ENCODE data around the gene RAB40C.
A peak's percentile ranks its signal among the peaks of the same experiment; 100 is the strongest.

Gene RAB40C

DNA sequence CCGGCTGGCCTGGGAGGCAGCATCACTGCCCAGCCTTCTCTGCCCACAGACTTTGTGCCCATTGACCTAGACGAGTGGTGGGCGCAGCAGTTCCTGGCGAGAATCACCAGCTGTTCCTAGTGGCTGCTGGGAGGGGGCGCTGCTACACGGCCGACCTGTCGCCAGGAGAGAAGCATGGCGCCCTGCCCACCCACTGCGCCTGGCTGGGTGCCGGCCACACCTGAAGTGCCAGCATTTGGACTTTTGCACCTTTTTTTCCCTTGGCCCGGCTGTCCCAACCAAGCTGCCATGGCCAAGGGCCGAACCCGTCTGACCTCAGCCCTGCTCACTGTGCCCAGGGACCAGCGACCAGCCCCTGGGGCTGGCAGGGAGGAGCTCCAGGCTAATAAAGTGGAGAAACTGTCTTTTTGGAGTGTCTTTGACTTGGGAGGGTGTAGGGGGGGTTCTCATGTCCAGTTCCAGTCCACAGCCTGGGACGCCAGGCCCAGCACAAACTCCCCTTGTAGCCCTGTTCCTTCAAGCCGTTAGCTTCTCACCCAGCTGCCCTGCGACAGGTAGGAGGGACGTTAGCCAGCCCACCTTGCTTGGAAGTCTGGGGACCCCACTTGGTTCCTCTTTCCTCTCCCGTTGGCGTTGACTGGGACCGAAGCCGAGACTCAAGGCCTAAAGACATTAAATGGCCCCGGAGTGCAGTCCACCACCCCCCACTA, 58.4 kb downstream of the RAB40C start:
- Histone ChIP-seq H3K27me3 (ENCODE audit: insufficient read depth, poor library complexity, severe bottlenecking) (no peaks in the 10 kb centered on the region), H3K9me3 (ENCODE audit: severe bottlenecking) (no peaks in the 10 kb centered on the region), H3K27ac (ENCODE audit: poor library complexity, severe bottlenecking) (peak overlapping the region; percentile 79), H3K4me3 (ENCODE audit: severe bottlenecking) (peak overlapping the region; percentile 70), H3K4me1 (ENCODE audit: insufficient read depth, poor library complexity, severe bottlenecking) (peaks cover 18% of the 10 kb centered on the region), H3K36me3 (ENCODE audit: low read depth) (peaks cover 7% of the 10 kb centered on the region; the same call in 1 of the 2 replicates)
- ATAC-seq (ENCODE audit: low read depth) (peak; percentile 6), DNase-seq (ENCODE audit: low spot score) (no peak)
- TF ChIP-seq, protein P1, sequence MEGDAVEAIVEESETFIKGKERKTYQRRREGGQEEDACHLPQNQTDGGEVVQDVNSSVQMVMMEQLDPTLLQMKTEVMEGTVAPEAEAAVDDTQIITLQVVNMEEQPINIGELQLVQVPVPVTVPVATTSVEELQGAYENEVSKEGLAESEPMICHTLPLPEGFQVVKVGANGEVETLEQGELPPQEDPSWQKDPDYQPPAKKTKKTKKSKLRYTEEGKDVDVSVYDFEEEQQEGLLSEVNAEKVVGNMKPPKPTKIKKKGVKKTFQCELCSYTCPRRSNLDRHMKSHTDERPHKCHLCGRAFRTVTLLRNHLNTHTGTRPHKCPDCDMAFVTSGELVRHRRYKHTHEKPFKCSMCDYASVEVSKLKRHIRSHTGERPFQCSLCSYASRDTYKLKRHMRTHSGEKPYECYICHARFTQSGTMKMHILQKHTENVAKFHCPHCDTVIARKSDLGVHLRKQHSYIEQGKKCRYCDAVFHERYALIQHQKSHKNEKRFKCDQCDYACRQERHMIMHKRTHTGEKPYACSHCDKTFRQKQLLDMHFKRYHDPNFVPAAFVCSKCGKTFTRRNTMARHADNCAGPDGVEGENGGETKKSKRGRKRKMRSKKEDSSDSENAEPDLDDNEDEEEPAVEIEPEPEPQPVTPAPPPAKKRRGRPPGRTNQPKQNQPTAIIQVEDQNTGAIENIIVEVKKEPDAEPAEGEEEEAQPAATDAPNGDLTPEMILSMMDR (IDR thresholded peaks at IDR 0.05; ENCODE audit: poor library complexity, severe bottlenecking) = peak; percentile 77

GRCh38 chr16:648781-649589, 59.1 kb downstream of the RAB40C start, which contains the start of gene WDR90:
Gene WDR90 (plus strand): TSS chr16:649365. CDS start chr16:649417, 52 bp downstream.
- ATAC-seq (ENCODE audit: low read depth) = peak; percentile 69

GRCh38 chr16:649631-650030, 59.8 kb downstream of the RAB40C start:
- Histone ChIP-seq H3K36me3 (ENCODE audit: low read depth) (peaks cover 9% of the 10 kb centered on the region; the same call in 1 of the 2 replicates), H3K4me1 (ENCODE audit: insufficient read depth, poor library complexity, severe bottlenecking) (peaks cover 18% of the 10 kb centered on the region), H3K9me3 (ENCODE audit: severe bottlenecking) (no peaks in the 10 kb centered on the region), H3K27ac (ENCODE audit: poor library complexity, severe bottlenecking) (peak overlapping the region; percentile 79), H3K4me3 (ENCODE audit: severe bottlenecking) (peak overlapping the region; percentile 70), H3K27me3 (ENCODE audit: insufficient read depth, poor library complexity, severe bottlenecking) (no peaks in the 10 kb centered on the region)
- no peak for DNase-seq (ENCODE audit: low spot score)
- TF ChIP-seq, protein P1 (IDR thresholded peaks at IDR 0.05; ENCODE audit: poor library complexity, severe bottlenecking) = no peak
- ATAC-seq (ENCODE audit: low read depth) = no peak

More at GRCh38 chr16:648781-649589, 59.1 kb downstream of the RAB40C start, which contains the start of gene WDR90:
- Histone ChIP-seq H3K27ac (ENCODE audit: poor library complexity, severe bottlenecking) (peak within 1 kb of the TSS; percentile 79), H3K4me3 (ENCODE audit: severe bottlenecking) (peak within 1 kb of the TSS; percentile 70), H3K9me3 (ENCODE audit: severe bottlenecking) (no peaks in the 10 kb centered on the region), H3K27me3 (ENCODE audit: insufficient read depth, poor library complexity, severe bottlenecking) (no peaks in the 10 kb centered on the region), H3K4me1 (ENCODE audit: insufficient read depth, poor library complexity, severe bottlenecking) (peaks cover 18% of the 10 kb centered on the region), H3K36me3 (ENCODE audit: low read depth) (peaks cover 7% of the 10 kb centered on the region; the same call in 1 of the 2 replicates)
- TF ChIP-seq, protein P1 (IDR thresholded peaks at IDR 0.05; ENCODE audit: poor library complexity, severe bottlenecking) = no peak
- peak; percentile 92 for DNase-seq (ENCODE audit: low spot score)

GRCh38 chr16:651844-652243, 62.0 kb downstream of the RAB40C start:
- TF ChIP-seq, protein P1 (IDR thresholded peaks at IDR 0.05; ENCODE audit: poor library complexity, severe bottlenecking) = no peak
- H3K36me3 ChIP-seq (ENCODE audit: low read depth) = peaks cover 23% of the 10 kb centered on the region; the same call in 1 of the 2 replicates
- H3K4me1 ChIP-seq (ENCODE audit: insufficient read depth, poor library complexity, severe bottlenecking) = peaks cover 8% of the 10 kb centered on the region

More at GRCh38 chr16:651844-652243, 62.0 kb downstream of the RAB40C start:
- DNase-seq (ENCODE audit: low spot score) = no peak
- Histone ChIP-seq H3K27ac (ENCODE audit: poor library complexity, severe bottlenecking) (no peak overlapping the region), H3K4me3 (ENCODE audit: severe bottlenecking) (no peak overlapping the region), H3K27me3 (ENCODE audit: insufficient read depth, poor library complexity, severe bottlenecking) (no peaks in the 10 kb centered on the region), H3K9me3 (ENCODE audit: severe bottlenecking) (no peaks in the 10 kb centered on the region)
- ATAC-seq (ENCODE audit: low read depth) = no peak

Measured in RWPE2 (cell line).